DMS79 (cell line): ENCODE results near the gene CRPPA.
A peak's percentile ranks its signal among the peaks of the same experiment; 100 is the strongest.

Experiments
- DNase-seq: peaks from one replicate; lab custom pipeline; 2025; lab: John Stamatoyannopoulos, UW

CRPPA gene

DNA sequence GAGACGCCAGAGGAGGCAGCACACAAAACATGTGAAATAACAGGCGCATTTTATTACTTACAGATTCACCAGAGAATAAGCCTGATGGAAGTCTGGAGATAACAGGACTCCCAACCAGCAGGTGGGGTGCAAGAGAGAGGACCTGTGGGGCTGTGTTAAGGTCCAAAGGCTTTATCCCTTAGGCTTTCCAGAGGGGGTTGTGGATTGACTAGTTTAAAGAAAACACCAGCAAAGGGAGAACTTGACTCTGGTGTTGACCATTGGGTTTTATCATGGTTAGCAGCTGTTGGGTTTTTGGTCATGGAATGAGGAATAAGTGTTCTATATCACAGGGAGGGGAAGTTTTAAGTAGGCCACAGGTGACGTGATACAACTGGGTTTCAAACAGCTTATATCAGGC is 1.6 kb upstream of the CRPPA start:
- no peak for DNase-seq

DNA sequence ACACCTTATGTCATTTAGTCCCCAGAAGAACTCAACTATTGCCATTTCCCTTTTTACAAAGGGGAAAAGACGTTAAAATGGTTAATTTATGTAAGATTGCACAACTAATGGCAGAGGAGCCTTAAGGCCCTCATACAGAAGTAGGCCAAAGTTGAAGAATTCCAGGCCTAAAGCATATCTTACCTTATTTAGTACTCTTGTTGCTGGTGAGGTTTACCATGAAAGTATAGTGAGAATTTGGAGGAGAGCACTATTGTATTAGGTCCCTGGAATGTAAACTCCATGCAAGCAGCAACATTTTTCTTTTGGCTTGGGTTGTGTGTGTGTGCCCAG is 731 bp upstream of the CRPPA start:
- no peak for DNase-seq

DNA sequence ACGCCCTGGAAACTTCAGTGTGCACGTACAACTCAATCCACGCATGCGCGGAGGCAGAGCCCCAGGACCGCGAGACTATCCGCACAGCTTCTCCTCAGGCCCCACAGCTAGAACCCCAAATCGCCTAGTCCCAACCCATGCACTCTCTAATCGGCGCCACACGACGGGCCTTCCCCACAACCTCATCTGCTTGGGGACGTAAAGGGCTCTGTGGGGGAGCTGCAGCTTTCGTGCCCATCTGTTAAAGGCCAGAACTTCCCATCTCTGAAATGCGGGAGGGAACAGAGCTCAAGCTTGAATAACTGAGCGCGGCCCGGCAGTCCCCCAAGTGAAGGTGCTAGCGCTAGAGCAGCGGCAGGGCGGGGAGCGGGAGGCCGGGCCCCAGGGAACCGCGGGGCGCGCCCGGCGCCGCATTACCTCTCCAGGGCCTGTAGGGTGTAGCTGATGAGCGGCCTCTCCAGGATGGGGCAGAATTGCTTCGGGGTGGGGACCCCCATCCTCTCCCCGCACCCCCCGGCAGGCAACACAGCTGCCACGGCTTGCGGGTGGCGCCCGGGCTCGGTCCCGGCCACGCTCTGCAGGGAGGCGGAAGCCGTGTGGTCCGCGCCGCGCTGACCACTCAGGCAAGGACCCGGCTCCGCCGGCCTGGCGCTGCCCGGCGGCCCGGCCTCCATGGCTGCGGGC is 547 bp downstream of the CRPPA start:
- DNase-seq, result peak; percentile 2

DNA sequence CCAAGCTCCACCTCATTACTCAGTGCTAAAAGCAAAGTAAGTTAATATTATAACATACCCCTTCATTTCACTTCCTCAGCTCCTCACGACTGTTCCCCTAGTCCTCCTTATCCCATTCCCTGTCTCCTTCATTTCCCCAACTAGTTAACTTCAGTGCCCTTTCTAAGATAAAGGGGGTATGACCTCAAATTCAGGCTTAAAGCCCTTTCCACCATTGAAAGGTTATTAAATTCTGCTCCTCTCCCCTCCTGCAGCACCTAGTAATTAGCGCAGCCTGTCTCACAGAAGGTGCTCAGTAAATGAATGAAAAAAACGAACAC is 1.0 kb downstream of the CRPPA start:
- no peak for DNase-seq

- no peak for DNase-seq
These were observed 1.5 kb downstream of the CRPPA start for GRCh38 chr7:16419859-16420258.

DNA sequence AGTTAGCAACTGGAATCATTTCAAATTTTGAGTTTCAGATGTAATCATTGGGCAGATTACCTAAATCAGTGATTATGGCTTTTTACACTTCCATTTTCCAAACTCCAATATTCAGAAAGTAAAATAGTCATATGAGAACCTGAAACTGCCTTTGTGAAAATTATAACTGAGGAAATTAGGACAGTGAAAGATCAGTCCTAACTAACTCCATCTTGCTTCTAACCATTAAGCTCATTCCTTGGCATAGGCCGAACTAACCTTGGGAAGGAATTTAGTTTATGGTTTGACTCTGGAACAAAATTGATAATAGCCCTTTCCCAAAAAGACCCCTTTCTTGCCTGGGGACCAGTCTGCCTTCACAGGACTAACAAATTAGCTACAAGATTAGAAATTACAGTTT is 2.2 kb downstream of the CRPPA start:
- DNase-seq, result no peak

- DNase-seq, result no peak
These were observed 3.4 kb downstream of the CRPPA start for GRCh38 chr7:16417906-16418305.

GRCh38 chr7:16416289-16417282 is 4.8 kb downstream of the CRPPA start:
- DNase-seq, result no peak

GRCh38 chr7:16412274-16413254 is 8.8 kb downstream of the CRPPA start:
- DNase-seq, result no peak

DNA sequence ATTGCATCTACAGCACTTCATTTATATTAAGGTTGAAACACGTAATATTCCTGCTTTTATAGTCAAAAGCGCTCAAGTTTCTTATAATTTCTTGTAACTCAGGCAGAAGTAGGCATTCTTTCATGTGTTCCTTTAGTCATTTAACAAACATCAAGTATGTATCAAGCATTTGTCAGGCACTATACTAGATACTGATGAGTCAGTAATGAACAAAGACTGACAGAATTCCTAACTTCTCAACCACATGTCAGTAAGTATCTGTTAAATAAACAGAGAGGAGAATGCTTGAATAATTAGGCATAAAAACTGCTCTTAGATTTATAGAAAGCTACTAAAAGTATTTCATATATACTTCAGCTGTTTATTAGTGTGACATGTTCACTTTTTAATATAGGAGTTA is 9.9 kb downstream of the CRPPA start:
- no peak for DNase-seq

DNA sequence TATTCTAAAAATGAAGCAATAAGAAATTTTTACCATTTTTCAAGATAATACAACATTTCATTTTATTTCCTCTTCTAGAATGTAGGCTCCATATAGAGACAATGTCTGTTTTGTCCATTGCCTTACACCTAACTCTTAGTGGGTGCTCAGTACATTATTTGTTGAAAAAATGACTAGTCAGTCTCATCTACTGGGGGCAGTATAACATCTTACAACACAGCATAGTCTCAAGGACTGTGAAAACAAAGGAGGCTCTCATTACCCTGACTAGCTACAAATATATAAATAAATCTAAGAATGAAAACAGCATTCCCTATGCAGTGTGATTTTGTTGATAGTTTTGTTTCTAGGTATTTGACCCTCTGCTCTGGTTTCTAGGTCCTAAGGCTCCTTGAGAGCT is 11.6 kb downstream of the CRPPA start:
- no peak for DNase-seq

DNA sequence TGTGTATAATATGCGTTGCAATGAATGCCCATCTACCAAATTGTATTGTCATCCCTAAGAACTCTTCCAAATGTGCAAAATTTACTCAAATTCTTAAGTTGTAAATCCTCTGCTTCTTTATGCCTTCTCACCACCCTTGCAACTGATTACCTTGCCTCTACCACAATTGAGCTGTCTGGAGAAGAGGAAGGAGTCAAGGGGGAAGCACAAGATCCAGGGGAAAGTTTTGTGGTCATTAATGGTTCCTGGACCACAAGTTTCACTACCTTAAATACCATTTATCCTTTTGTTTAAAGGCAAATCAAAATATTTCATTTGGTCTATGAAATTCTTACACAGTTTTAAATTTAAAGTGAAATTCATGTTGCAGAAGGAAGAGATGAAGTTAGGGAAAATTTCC is 16.7 kb downstream of the CRPPA start:
- DNase-seq, result no peak

- DNase-seq, result no peak
These were observed 17.9 kb downstream of the CRPPA start for GRCh38 chr7:16403475-16403874.

DNA sequence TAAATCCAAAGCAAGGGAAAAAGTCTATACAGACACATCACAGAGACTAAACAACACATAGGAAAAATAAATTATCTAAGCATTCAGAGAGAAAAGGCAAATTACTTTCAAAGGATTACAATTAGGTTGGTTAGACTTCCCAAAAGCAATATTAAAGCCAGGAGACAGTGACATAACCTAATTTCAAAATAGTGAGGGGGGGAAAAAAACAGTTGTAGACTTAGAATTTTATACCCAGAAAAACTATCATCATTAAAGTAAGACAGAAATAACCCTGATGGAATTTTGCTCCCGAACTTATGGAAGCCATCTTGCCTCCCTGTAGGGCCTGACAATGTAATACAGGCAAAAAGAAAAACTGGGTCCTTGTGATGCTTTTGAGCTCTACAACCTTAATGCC is 18.4 kb downstream of the CRPPA start:
- no peak for DNase-seq

DNA sequence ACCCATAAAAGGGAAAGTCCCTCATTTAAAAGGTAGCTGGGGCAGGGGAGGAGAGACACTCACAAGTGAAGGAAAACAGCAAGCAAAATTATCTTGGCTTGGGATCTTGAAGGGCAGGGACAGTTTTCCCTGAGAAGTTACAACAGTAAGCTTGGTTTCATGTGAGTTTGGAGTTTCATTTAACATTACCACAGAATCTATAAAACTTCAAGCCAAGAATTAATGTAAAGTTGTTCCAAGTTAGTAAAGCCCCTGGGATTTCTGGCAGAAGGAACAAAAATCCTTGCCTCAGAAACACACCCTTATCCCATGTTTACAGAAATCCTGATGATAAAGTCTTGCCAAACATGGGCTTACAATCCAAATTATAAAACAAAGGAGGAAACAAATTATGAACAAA is 19.2 kb downstream of the CRPPA start:
- DNase-seq, result no peak

DNA sequence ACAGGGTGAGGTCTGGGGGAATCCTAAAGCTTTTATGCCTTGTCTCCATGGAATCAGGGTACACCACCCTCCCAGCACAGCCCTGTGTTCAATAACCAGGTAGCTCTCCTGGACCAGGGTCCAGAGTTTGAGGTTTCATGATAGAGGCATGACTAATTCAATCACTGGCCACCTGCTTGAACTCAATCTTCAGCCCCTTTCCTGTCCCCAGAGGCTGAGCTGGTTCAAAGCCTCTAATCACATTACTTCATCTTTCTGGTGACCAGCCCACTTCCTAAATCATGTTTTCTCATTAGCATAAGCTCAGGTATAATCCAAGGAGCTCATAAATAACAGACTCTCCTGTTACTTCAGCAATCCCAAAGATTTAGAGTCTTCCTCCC is 20.5 kb downstream of the CRPPA start:
- no peak for DNase-seq

GRCh38 chr7:16399916-16400892 is 21.1 kb downstream of the CRPPA start:
- DNase-seq, result no peak

DNA sequence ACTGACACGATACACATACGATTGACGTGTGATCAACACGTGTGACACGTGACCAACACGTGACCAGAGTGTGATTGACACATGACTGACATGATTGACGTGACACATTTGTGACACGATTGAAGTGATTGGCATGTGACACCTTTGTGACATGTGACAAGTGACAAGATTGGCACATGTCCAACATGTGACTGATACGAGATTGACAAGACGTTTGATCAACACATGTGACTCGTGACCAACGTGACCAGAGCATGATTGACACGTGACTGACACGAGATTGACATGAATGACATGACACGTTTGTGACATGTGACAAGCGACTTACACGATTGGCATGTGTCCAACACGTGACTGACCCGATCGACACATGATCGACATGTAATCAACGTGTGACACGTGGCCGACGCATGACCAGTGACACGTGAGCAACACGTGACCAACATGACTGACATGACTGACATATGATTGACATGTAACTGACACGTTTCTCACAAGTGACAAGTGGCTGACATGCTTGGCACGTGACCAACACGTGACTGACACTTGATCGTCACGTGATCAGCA is 22.0 kb downstream of the CRPPA start:
- no peak for DNase-seq

DNA sequence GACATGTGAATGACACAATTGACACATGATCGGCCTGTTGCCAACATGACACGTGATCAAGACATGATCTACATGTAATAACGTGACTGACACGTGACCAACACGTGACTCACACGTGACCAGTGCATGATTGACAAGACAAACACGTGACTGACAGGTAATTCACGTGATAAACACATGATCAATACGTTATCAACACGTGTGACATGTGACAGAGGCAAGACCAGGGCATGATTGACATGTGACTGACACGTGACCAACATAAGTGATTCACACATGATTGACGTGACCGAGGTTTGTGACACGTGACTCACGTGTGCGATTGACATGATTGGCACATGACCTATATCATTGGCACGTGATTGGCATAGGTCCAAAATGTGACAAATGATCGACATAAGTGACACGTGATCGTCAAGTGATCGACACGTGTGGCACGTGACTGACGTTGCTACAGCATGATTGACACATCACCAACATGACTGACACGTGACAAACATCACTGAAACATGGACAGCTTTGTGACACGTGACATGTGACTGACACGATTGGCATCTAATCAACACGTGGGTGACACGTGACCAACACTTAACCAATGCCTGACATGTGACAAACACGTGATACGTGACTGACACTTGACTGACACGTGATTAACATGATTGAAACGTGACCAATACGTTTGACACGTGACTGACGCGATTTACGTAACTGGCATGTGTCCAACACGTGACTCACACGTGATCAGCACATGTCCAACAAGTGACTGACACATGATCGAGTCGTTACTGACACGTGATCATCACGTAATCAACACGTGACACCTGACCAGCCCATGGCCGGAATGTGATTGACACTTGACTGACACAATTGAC is 23.0 kb downstream of the CRPPA start:
- DNase-seq, result no peak
